CD8-positive, alpha-beta memory T cell (primary cell): ENCODE measurements around the gene ST8SIA2. TPM values are rescaled to one million over a fixed set of nuclear protein-coding genes. Genes with fewer than 3 reads are reported as not detected.

Source experiments
- CTCF ChIA-PET: fragments of 350-600 bp; sonication (Branson Sonifier 250); formaldehyde crosslinking; loops from one replicate; lab custom pipeline; 2021; ENCODE audit warnings: antibody characterized with exemption; lab: Charles Lee
- POLR2A ChIA-PET: fragments of 350-600 bp; sonication (Branson Sonifier 250); formaldehyde crosslinking; loops from one replicate; lab custom pipeline; 2021; ENCODE audit warnings: antibody characterized with exemption; lab: Charles Lee
- DNase-seq, 5 donors: peaks; one replicate each; pipeline versions ENCODE4 v3.0.0 to v3.0.0-alpha.2; 2020 to 2022; ENCODE audit warnings: mixed read lengths in 1 of 5
- H3K27ac ChIP-seq: one replicate; pipeline ENCODE4 v1.7.0; 2013; ENCODE audit warnings: low read depth, mild to moderate bottlenecking, low read length, moderate library complexity
- H3K27me3 ChIP-seq: 2 replicates; pipeline ENCODE4 v1.7.0; 2013; ENCODE audit warnings: low read length, mild to moderate bottlenecking; ENCODE audit not compliant: insufficient read depth, poor library complexity, severe bottlenecking
- H3K36me3 ChIP-seq: 2 replicates; pipeline ENCODE4 v1.7.0; 2013; ENCODE audit warnings: mild to moderate bottlenecking, low read length, moderate library complexity; ENCODE audit not compliant: insufficient read depth
- H3K4me1 ChIP-seq: 2 replicates; pipeline ENCODE4 v1.7.0; 2013; ENCODE audit warnings: mild to moderate bottlenecking, low read length, moderate library complexity; ENCODE audit not compliant: insufficient read depth
- H3K4me3 ChIP-seq: 2 replicates; pipeline ENCODE4 v1.7.0; 2013; ENCODE audit warnings: mild to moderate bottlenecking, low read length
- H3K9me3 ChIP-seq: 2 replicates; pipeline ENCODE4 v1.7.0; 2013; ENCODE audit warnings: mild to moderate bottlenecking, low read length
- H3K27ac Mint-ChIP-seq, 8 donors: one replicate each; pipeline ENCODE4 v1.8.0; 2020 to 2021; ENCODE audit warnings: mixed read lengths in 8 of 8, mild to moderate bottlenecking in 6 of 8, inconsistent platforms in 3 of 8, moderate library complexity in 3 of 8
- H3K27me3 Mint-ChIP-seq, 2 donors: one replicate each; pipeline ENCODE4 v1.8.0; 2020 to 2021; ENCODE audit warnings: mixed read lengths in 2 of 2, mild to moderate bottlenecking in 1 of 2, moderate library complexity in 1 of 2
- H3K36me3 Mint-ChIP-seq, 3 donors: one replicate each; pipeline ENCODE4 v1.8.0; 2020 to 2021; ENCODE audit warnings: mixed read lengths in 3 of 3, inconsistent platforms in 1 of 3, mild to moderate bottlenecking in 1 of 3
- H3K4me1 Mint-ChIP-seq, 3 donors: one replicate each; pipeline ENCODE4 v1.8.0; 2020 to 2021; ENCODE audit warnings: mixed read lengths in 3 of 3, inconsistent platforms in 1 of 3, mild to moderate bottlenecking in 1 of 3
- H3K4me3 Mint-ChIP-seq, 7 donors: one replicate each; pipeline ENCODE4 v1.8.0; 2020 to 2021; ENCODE audit warnings: mixed read lengths in 7 of 7, mild to moderate bottlenecking in 6 of 7, moderate library complexity in 4 of 7, inconsistent platforms in 2 of 7
- H3K9me3 Mint-ChIP-seq, 5 donors: one replicate each; pipeline ENCODE4 v1.8.0; 2020 to 2022; ENCODE audit warnings: mixed read lengths in 5 of 5, mild to moderate bottlenecking in 3 of 5, moderate library complexity in 2 of 5, inconsistent platforms in 1 of 5
- polyA plus RNA-seq: library from polyadenylated mRNA; unstranded; fragments of 300-500 nt; fragmentation: Illumina TruSeq; gene quantifications from one replicate; pipeline ENCODE4 v1.2.3, GENCODE V29; 2021
- total RNA-seq, 2 experiments: library from RNA; stranded (reverse); gene quantifications; one replicate each; pipeline ENCODE4 v1.2.3, GENCODE V29; 2021

ST8SIA2 gene
- total and polyA plus RNA-seq, 3 experiments from 2014 or later, result not detected

DNA sequence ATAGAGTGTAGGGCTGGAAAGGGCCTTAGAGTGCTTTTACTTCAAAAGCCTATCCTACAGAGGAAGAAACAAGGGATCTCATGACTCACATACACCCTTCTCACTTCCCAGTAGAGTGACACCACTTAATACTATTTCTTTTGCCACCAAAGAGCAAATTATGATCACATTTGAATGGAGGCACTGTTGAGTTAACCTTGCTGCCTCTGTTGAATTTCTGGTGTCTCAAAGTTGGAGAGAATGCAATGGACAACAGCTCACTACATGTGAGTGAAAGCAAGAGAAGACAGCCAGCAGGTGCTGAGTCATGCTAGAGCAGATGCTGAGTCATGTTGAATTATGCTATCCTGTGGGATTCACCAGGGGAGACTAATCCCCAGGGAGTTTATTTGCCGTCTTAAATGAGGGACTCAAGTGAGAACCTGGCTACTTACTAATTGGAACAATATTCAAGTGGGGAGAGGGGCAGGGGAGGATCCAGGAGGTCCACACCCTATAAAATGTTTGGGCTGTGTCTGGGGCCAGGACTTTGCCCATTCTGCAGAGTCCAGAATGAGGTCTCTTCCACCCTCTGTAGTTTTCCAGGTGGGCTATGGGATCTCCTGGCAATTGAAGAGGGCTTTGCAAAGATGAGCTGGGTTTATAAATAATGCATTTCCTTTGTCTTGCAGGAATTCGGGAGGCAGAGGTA is 35.8 kb downstream of the ST8SIA2 start:
- Mint-ChIP-seq H3K27ac (no peak overlapping the region), H3K9me3 (no peaks in the 10 kb centered on the region), H3K27me3 (peaks cover 15 to 25% of the 10 kb centered on the region in 2 donors), H3K4me3 (no peak overlapping the region), H3K4me1 (no peaks in the 10 kb centered on the region), H3K36me3 (no peaks in the 10 kb centered on the region)
- ChIA-PET CTCF (no interaction called here), POLR2A (no interaction called here)
- no peak overlapping the region for H3K4me3 ChIP-seq
- no peaks in the 10 kb centered on the region for H3K9me3 ChIP-seq
- H3K36me3 ChIP-seq, result no peaks in the 10 kb centered on the region
- no peaks in the 10 kb centered on the region for H3K27me3 ChIP-seq
- no peak overlapping the region for H3K27ac ChIP-seq
- no peaks in the 10 kb centered on the region for H3K4me1 ChIP-seq
- no peak for DNase-seq

DNA sequence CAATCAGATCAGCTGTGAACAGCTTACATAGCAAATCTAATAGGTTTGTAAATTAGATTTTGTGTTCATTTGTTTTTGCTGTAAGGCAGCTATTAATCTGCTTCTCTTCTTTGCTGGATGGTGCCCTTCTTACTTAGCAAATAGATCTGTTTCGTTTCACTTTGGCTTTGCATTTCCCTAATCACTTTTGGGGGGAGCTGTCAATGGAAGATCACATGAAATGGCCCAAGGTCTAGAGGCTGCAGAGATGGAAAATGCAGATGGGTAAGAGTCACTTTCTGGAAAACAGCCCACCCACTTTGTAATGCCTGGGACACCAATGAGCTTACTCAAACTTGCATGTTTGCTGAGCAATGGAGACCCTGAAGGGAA is 36.4 kb downstream of the ST8SIA2 start:
- Histone ChIP-seq H3K4me3 (no peak overlapping the region), H3K27ac (no peak overlapping the region), H3K27me3 (no peaks in the 10 kb centered on the region), H3K4me1 (no peaks in the 10 kb centered on the region), H3K36me3 (no peaks in the 10 kb centered on the region), H3K9me3 (no peaks in the 10 kb centered on the region)
- no peak for DNase-seq
- no peak overlapping the region for H3K27ac Mint-ChIP-seq
- no peak overlapping the region for H3K4me3 Mint-ChIP-seq
- POLR2A ChIA-PET, result no interaction called here
- peaks cover 15 to 22% of the 10 kb centered on the region in 2 donors for H3K27me3 Mint-ChIP-seq
- H3K4me1 Mint-ChIP-seq, result no peaks in the 10 kb centered on the region
- no peaks in the 10 kb centered on the region for H3K36me3 Mint-ChIP-seq
- no peaks in the 10 kb centered on the region for H3K9me3 Mint-ChIP-seq
- CTCF ChIA-PET, result no interaction called here

DNA sequence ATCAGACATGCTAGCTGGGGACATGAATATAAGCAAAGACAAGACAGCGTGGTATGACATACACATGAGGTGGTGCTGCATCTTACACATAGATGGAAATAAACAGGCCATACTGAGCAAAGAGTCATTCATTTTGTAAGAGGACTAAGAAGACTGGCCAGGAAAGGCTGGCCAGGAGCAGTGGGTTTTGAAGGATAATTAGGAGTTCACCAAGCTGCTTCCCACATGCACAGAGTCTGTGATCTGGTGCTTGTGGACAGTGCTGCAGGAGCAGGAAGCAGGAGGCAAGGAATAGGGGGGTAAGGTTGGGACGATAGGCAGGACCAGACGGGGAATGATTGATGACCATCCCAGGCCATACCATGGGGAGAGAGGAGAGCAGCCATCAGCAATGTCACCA is 41.5 kb downstream of the ST8SIA2 start:
- H3K4me3 ChIP-seq, result no peak overlapping the region
- CTCF ChIA-PET, result no interaction called here
- no peaks in the 10 kb centered on the region for H3K27me3 ChIP-seq
- Mint-ChIP-seq H3K27me3 (peaks cover 4 to 10% of the 10 kb centered on the region in 2 donors), H3K4me1 (no peaks in the 10 kb centered on the region), H3K9me3 (no peaks in the 10 kb centered on the region), H3K36me3 (no peaks in the 10 kb centered on the region), H3K4me3 (no peak overlapping the region), H3K27ac (no peak overlapping the region)
- DNase-seq, result no peak
- POLR2A ChIA-PET, result no interaction called here
- no peaks in the 10 kb centered on the region for H3K36me3 ChIP-seq
- no peaks in the 10 kb centered on the region for H3K4me1 ChIP-seq
- H3K27ac ChIP-seq, result no peak overlapping the region
- H3K9me3 ChIP-seq, result no peaks in the 10 kb centered on the region

DNA sequence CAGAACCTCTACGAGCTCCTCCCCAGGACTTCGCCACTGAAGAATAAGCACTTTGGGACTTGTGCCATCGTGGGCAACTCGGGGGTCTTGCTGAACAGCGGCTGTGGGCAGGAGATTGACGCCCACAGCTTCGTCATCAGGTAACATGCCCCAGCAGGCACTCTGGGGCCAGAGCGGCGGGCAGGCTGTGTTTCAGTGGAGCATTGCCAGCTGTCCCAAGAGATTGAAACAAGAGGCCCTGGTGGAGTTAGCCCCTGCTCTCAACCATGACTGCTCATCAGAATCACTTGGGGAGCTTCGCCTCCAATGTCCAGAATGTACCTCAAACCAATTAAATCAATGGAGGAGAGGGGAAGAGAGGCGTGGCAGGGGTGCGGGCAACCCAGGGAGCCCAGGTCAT is 44.8 kb downstream of the ST8SIA2 start:
- no peak for DNase-seq
- ChIA-PET POLR2A (no interaction called here), CTCF (no interaction called here)
- no peaks in the 10 kb centered on the region for H3K27me3 ChIP-seq
- Mint-ChIP-seq H3K4me3 (no peak overlapping the region), H3K4me1 (no peaks in the 10 kb centered on the region), H3K27ac (peak overlapping the region in 1 of 8 donors; percentile 33), H3K27me3 (peaks cover 4 to 7% of the 10 kb centered on the region in 2 donors), H3K9me3 (no peaks in the 10 kb centered on the region), H3K36me3 (no peaks in the 10 kb centered on the region)
- no peak overlapping the region for H3K27ac ChIP-seq
- H3K9me3 ChIP-seq, result no peaks in the 10 kb centered on the region
- H3K4me1 ChIP-seq, result no peaks in the 10 kb centered on the region
- H3K36me3 ChIP-seq, result no peaks in the 10 kb centered on the region
- H3K4me3 ChIP-seq, result no peak overlapping the region

DNA sequence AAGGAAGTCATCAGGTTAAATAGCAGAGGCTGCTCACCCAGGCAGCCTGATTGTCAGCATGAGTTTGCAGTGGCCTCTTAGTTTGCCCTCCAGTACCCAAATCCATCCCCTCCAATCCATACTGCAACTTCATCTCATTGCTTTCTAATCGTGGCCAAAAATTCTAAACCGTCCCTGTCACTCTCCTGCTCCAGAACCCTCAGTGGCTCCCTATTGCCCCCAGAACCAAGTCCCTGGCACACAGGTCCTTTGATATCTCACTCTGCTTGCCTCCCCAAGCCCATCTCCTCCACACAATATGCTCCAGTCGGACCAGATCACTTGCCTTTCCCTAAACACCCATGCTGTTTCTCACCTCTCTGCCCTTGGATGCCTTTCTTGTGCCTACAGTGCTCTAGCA is 49.7 kb downstream of the ST8SIA2 start:
- POLR2A ChIA-PET, result no interaction called here

DNA sequence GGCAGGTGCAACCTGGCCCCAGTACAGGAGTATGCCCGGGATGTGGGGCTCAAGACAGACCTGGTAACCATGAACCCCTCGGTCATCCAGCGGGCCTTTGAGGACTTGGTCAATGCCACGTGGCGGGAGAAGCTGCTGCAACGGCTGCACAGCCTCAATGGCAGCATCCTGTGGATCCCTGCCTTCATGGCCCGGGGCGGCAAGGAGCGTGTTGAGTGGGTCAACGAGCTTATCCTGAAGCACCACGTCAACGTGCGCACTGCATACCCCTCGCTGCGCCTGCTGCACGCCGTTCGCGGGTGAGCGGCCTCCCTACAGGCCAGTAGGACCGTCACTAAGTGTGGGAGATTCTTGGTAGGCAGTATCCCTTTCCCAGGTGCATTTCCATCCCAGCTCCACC is 51.0 kb downstream of the ST8SIA2 start:
- POLR2A ChIA-PET, result no interaction called here

More for the DNA sequence above, 49.7 kb downstream of the ST8SIA2 start:
- CTCF ChIA-PET, result no interaction called here
- Histone ChIP-seq H3K36me3 (no peaks in the 10 kb centered on the region), H3K4me3 (no peak overlapping the region), H3K9me3 (no peaks in the 10 kb centered on the region), H3K4me1 (no peaks in the 10 kb centered on the region), H3K27me3 (no peaks in the 10 kb centered on the region), H3K27ac (no peak overlapping the region)
- Mint-ChIP-seq H3K4me1 (no peaks in the 10 kb centered on the region), H3K27me3 (peaks cover 2 to 4% of the 10 kb centered on the region in 2 donors), H3K9me3 (no peaks in the 10 kb centered on the region), H3K4me3 (no peak overlapping the region), H3K27ac (no peak overlapping the region), H3K36me3 (no peaks in the 10 kb centered on the region)
- DNase-seq, result no peak

DNA sequence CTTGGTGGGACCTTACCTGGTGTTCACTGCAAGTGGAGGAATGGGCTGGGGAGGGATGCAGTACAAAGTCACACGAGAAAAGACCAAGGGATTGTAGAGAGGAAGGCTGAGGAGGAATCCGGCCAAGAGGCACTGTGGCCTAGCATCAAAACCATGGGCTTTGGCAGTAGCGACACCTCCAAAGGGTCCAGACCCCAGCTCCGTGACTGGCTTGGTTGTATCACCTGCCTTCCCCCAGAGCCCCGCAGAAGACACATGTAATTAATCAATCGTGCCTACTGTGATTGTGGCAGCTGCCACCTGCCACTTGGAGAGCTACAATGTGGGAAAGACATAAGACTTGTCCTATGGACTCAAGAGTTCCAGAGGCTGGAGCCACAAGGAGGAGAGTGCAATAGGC is 54.7 kb downstream of the ST8SIA2 start:
- DNase-seq, result no peak
- H3K36me3 ChIP-seq, result no peaks in the 10 kb centered on the region
- ChIA-PET POLR2A (no interaction called here), CTCF (no interaction called here)
- Mint-ChIP-seq H3K9me3 (peaks cover 0 to 2% (median 0%) of the 10 kb centered on the region in 5 donors), H3K36me3 (no peaks in the 10 kb centered on the region), H3K27me3 (peaks cover 0 to 4% of the 10 kb centered on the region in 2 donors), H3K4me1 (no peaks in the 10 kb centered on the region), H3K4me3 (no peak overlapping the region), H3K27ac (no peak overlapping the region)
- H3K27ac ChIP-seq, result no peak overlapping the region
- H3K27me3 ChIP-seq, result no peaks in the 10 kb centered on the region
- no peaks in the 10 kb centered on the region for H3K4me1 ChIP-seq
- no peaks in the 10 kb centered on the region for H3K9me3 ChIP-seq
- no peak overlapping the region for H3K4me3 ChIP-seq

More for the DNA sequence above, 51.0 kb downstream of the ST8SIA2 start:
- Histone ChIP-seq H3K4me3 (no peak overlapping the region), H3K9me3 (no peaks in the 10 kb centered on the region), H3K27ac (no peak overlapping the region), H3K36me3 (no peaks in the 10 kb centered on the region), H3K4me1 (no peaks in the 10 kb centered on the region), H3K27me3 (no peaks in the 10 kb centered on the region)
- Mint-ChIP-seq H3K4me3 (no peak overlapping the region), H3K36me3 (no peaks in the 10 kb centered on the region), H3K27me3 (peaks cover 0 to 4% of the 10 kb centered on the region in 2 donors), H3K9me3 (no peaks in the 10 kb centered on the region), H3K4me1 (no peaks in the 10 kb centered on the region), H3K27ac (no peak overlapping the region)
- no peak for DNase-seq
- CTCF ChIA-PET, result no interaction called here

DNA sequence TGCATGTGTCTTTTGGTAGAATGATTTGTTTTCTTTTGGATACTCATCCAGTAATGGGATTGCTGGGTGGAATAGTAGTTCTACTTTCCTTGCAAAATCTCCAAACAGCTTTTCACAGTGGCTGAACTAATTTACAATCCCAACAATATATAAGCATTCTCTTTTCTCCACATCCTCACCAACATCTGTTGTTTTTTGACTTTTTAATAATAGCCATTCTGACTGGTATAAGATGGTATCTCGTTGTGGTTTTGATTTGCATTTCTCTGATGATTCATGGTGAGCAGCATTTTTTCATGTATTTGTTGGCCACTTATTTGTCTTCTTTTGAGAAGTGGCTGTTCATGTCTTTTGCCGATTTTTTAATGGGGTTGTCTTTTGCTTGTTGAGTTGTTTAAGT is 55.8 kb downstream of the ST8SIA2 start:
- Mint-ChIP-seq H3K27ac (no peak overlapping the region), H3K4me3 (no peak overlapping the region), H3K4me1 (no peaks in the 10 kb centered on the region), H3K9me3 (peaks cover 0 to 2% (median 0%) of the 10 kb centered on the region in 5 donors), H3K27me3 (peaks cover 3 to 4% of the 10 kb centered on the region in 2 donors), H3K36me3 (no peaks in the 10 kb centered on the region)
- no peak overlapping the region for H3K4me3 ChIP-seq
- H3K36me3 ChIP-seq, result no peaks in the 10 kb centered on the region
- no peak overlapping the region for H3K27ac ChIP-seq
- POLR2A ChIA-PET, result no interaction called here
- no peaks in the 10 kb centered on the region for H3K27me3 ChIP-seq
- CTCF ChIA-PET, result no interaction called here
- no peaks in the 10 kb centered on the region for H3K9me3 ChIP-seq
- no peak for DNase-seq
- no peaks in the 10 kb centered on the region for H3K4me1 ChIP-seq
